B cell (primary cell): ENCODE measurements around the gene GCAT. TPM values are rescaled to one million over a fixed set of nuclear protein-coding genes. Genes with fewer than 3 reads are reported as not detected.
A peak's percentile ranks its signal among the peaks of the same experiment; 100 is the strongest.

Source experiments
- ATAC-seq: fragments of 200-7000 bp; cut with Tn5 transposase; one replicate; pipeline ENCODE4 v1.10.0; 2021; ENCODE audit warnings: low read depth, mild to moderate bottlenecking, moderate number of reproducible peaks, moderate library complexity
- CTCF ChIA-PET: fragments of 350-600 bp; sonication (Branson Sonifier 250); formaldehyde crosslinking; loops from one replicate; lab custom pipeline; 2021; ENCODE audit warnings: antibody characterized with exemption, inconsistent platforms; lab: Charles Lee
- POLR2A ChIA-PET: fragments of 350-600 bp; sonication (Branson Sonifier 250); formaldehyde crosslinking; loops from one replicate; lab custom pipeline; 2021; ENCODE audit warnings: antibody characterized with exemption; lab: Charles Lee
- DNase-seq: peaks from one replicate; pipeline ENCODE4 v3.0.0; 2013
- H2AFZ ChIP-seq: 2 replicates; pipeline ENCODE4 v1.6.1; 2012; ENCODE audit warnings: mild to moderate bottlenecking, low read depth, low read length; ENCODE audit not compliant: insufficient read depth, poor library complexity, severe bottlenecking
- H3K27ac ChIP-seq, 2 donors: 1 replicate in 1 of 2; 2 replicates in 1 of 2; pipeline ENCODE4 v1.5.1; 2012 to 2013; ENCODE audit warnings: low read length in 2 of 2, mild to moderate bottlenecking in 2 of 2, moderate library complexity in 1 of 2
- H3K27me3 ChIP-seq, 4 experiments: fragments of 200-600 bp in 1 of 4; sonication (generic) in 1 of 4; replicated peaks in 1 of 4; 1 replicate in 2 of 4; 2 replicates in 2 of 4; pipeline versions ENCODE4 v1.6.1 to v1.7.0; 2013 to 2016; ENCODE audit warnings: low read length in 3 of 4, mild to moderate bottlenecking in 2 of 4, mixed read lengths in 1 of 4, moderate library complexity in 1 of 4; ENCODE audit not compliant: insufficient read depth in 4 of 4, control insufficient read depth in 3 of 4; ENCODE audit errors: control extremely low read depth in 1 of 4
- H3K36me3 ChIP-seq, 2 experiments: replicated peaks in 1 of 2; 1 replicate in 1 of 2; 2 replicates in 1 of 2; pipeline versions ENCODE4 v1.6.1 to v1.7.1; 2013; ENCODE audit warnings: low read length in 1 of 2; ENCODE audit not compliant: insufficient read depth in 2 of 2, control insufficient read depth in 1 of 2; ENCODE audit errors: control extremely low read depth in 1 of 2, extremely low read depth in 1 of 2
- H3K4me1 ChIP-seq, 2 donors: fragments of 200-600 bp in 1 of 2; sonication (generic) in 1 of 2; 1 replicate in 1 of 2; 2 replicates in 1 of 2; pipeline versions ENCODE4 v1.5.1 to v1.6.1; 2013 to 2017; ENCODE audit warnings: low read length in 2 of 2; ENCODE audit not compliant: control insufficient read depth in 2 of 2, insufficient read depth in 2 of 2
- H3K4me2 ChIP-seq: replicated peaks from 2 replicates; pipeline ENCODE3; 2012; ENCODE audit warnings: mild to moderate bottlenecking, low read depth, low read length; ENCODE audit not compliant: poor library complexity, severe bottlenecking
- H3K4me3 ChIP-seq, 5 experiments: fragments of 200-600 bp in 1 of 5; sonication (generic) in 1 of 5; 1 replicate in 3 of 5; 2 replicates in 2 of 5; pipeline versions ENCODE4 v1.5.1 to v1.7.0; 2011 to 2016; ENCODE audit warnings: low read length in 4 of 5, mild to moderate bottlenecking in 4 of 5, low read depth in 2 of 5, control low read depth in 1 of 5, moderate library complexity in 1 of 5; ENCODE audit not compliant: insufficient read depth in 1 of 5; ENCODE audit errors: control extremely low read depth in 1 of 5, extremely low read depth in 1 of 5
- H3K79me2 ChIP-seq: fragments of 200-600 bp; sonication (generic); one replicate; pipeline ENCODE4 v1.6.0; 2016; ENCODE audit warnings: low read length; ENCODE audit not compliant: control insufficient read depth, insufficient read depth
- H3K9ac ChIP-seq: fragments of 200-600 bp; sonication (generic); 2 replicates; pipeline ENCODE4 v1.6.1; 2017; ENCODE audit warnings: mild to moderate bottlenecking, low read length, moderate library complexity
- H3K9me3 ChIP-seq, 3 donors: one replicate each; pipeline versions ENCODE4 v1.6.1 to v1.7.1; 2013; ENCODE audit warnings: low read length in 2 of 3; ENCODE audit not compliant: control insufficient read depth in 2 of 3, insufficient read depth in 1 of 3; ENCODE audit errors: control extremely low read depth in 1 of 3
- H4K20me1 ChIP-seq: 2 replicates; pipeline ENCODE4 v1.6.0; 2012; ENCODE audit warnings: mild to moderate bottlenecking, low read length; ENCODE audit not compliant: insufficient read depth, control insufficient read depth, poor library complexity, severe bottlenecking
- H3K27ac Mint-ChIP-seq: one replicate; pipeline ENCODE4 v1.8.0; 2021; ENCODE audit warnings: mixed read lengths
- H3K27me3 Mint-ChIP-seq: one replicate; pipeline ENCODE4 v1.8.0; 2021; ENCODE audit warnings: mixed read lengths
- H3K4me1 Mint-ChIP-seq: one replicate; pipeline ENCODE4 v1.8.0; 2021; ENCODE audit warnings: mixed read lengths
- H3K4me3 Mint-ChIP-seq: one replicate; pipeline ENCODE4 v1.8.0; 2021; ENCODE audit warnings: mixed read lengths
- H3K9me3 Mint-ChIP-seq: one replicate; pipeline ENCODE4 v1.8.0; 2022; ENCODE audit warnings: mixed read lengths; ENCODE audit not compliant: insufficient read depth
- CTCF ChIP-seq: fragments of 200-600 bp; IDR thresholded peaks from one replicate; pipeline ENCODE4 v1.8.0; 2022; ENCODE audit warnings: antibody characterized with exemption, mild to moderate bottlenecking
- EZH2 ChIP-seq: IDR thresholded peaks from 2 replicates; pipeline ENCODE4 v1.6.1; 2012; ENCODE audit warnings: borderline replicate concordance, low read depth, mild to moderate bottlenecking, moderate library complexity, low read length; ENCODE audit not compliant: insufficient read depth, poor library complexity, severe bottlenecking
- WGBS: methylation state at CpG from one replicate; pipeline ENCODE4 v1.1.5; 2013; ENCODE audit warnings: missing lambda C conversion rate; ENCODE audit not compliant: insufficient coverage; 5-methylcytosine and 5-hydroxymethylcytosine counted together
- intact Hi-C: fragments of 100-400 bp; cut with micrococcal nuclease; formaldehyde crosslinking; loops from one replicate; pipeline ENCODE4 v1.10.0; 2022
- polyA plus RNA-seq: library from polyadenylated mRNA; depleted of rRNA; stranded (reverse); fragments of >200 nt; gene quantifications from 2 replicates; pipeline ENCODE4 v1.2.3, GENCODE V29; 2012
- total RNA-seq, 2 donors: library from RNA; stranded (reverse); fragments of 120-200 nt in 1 of 2; gene quantifications; 1 replicate in 1 of 2; 2 replicates in 1 of 2; pipeline versions ENCODE4 v1.2.3 to v1.2.4, GENCODE V29; 2013 to 2022

Gene GCAT
- total and polyA plus RNA-seq, 2 donors (not counting 1 experiment from before 2014, with no cell fraction given) = 0.15 to 0.47 TPM

GRCh38 chr22:37824674-37825641, 17.2 kb downstream of the GCAT start:
- Mint-ChIP-seq H3K4me3 (peak overlapping the region; percentile 72), H3K27me3 (peaks cover 24% of the 10 kb centered on the region), H3K9me3 (no peaks in the 10 kb centered on the region), H3K4me1 (peaks cover 6% of the 10 kb centered on the region), H3K27ac (no peak overlapping the region)
- peak; percentile 45 for DNase-seq
- ChIA-PET CTCF (interaction anchor here (1.0 to 5.1 kb wide), 2 partner anchors 38 to 62 kb away, joined by 4 to 13 read pairs; no protein-coding TSS in a partner anchor), POLR2A (no interaction called here)
- no peak for TF ChIP-seq EZH2
- no peak for TF ChIP-seq CTCF
- Histone ChIP-seq H4K20me1 (no peaks in the 10 kb centered on the region), H3K79me2 (no peaks in the 10 kb centered on the region), H3K4me3 (peak overlapping the region in 1 of 5 experiments; percentile 15), H3K9ac (no peak overlapping the region), H3K27ac (no peak overlapping the region), H3K4me2 (peak overlapping the region; percentile 53), H3K9me3 (no peaks in the 10 kb centered on the region), H2AFZ (peak overlapping the region; percentile 22), H3K27me3 (peaks cover 0 to 22% (median 7%) of the 10 kb centered on the region in 4 experiments), H3K4me1 (peaks cover 0 to 2% of the 10 kb centered on the region in 2 donors), H3K36me3 (peaks cover 0 to under 1% of the 10 kb centered on the region in 2 experiments)
- WGBS = 15% methylated on average over 135 of the region's 135 CpGs
- no peak for ATAC-seq
- intact Hi-C loops = no loop called here

GRCh38 chr22:37827056-37827455, 19.3 kb downstream of the GCAT start:
- peaks cover 0 to 19% of the 10 kb centered on the region in 2 experiments for H3K36me3 ChIP-seq
- peaks cover 0 to 2% of the 10 kb centered on the region in 2 donors for H3K4me1 ChIP-seq
- no peak overlapping the region for H3K4me3 ChIP-seq
- no peak for TF ChIP-seq EZH2
- no peak for TF ChIP-seq CTCF
- no peak overlapping the region for H3K9ac ChIP-seq
- H3K4me2 ChIP-seq = no peak overlapping the region
- no peak overlapping the region for H3K27ac Mint-ChIP-seq
- H3K27me3 Mint-ChIP-seq = peaks cover 15% of the 10 kb centered on the region
- no peaks in the 10 kb centered on the region for H4K20me1 ChIP-seq
- WGBS = 99% methylated on average over 9 of the region's 9 CpGs
- no peaks in the 10 kb centered on the region for H3K9me3 ChIP-seq
- H3K27ac ChIP-seq = no peak overlapping the region
- ATAC-seq = no peak
- intact Hi-C loops = no loop called here
- no peaks in the 10 kb centered on the region for H3K9me3 Mint-ChIP-seq
- no peak overlapping the region for H3K4me3 Mint-ChIP-seq
- H2AFZ ChIP-seq = no peak overlapping the region
- no peaks in the 10 kb centered on the region for H3K79me2 ChIP-seq
- CTCF ChIA-PET = interaction anchor here (1.0 to 5.1 kb wide), 3 partner anchors 9 to 36 kb away, joined by 3 to 13 read pairs (median 6); no protein-coding TSS in a partner anchor
- peaks cover 0 to 15% (median 4%) of the 10 kb centered on the region in 4 experiments for H3K27me3 ChIP-seq
- POLR2A ChIA-PET = no interaction called here
- no peak for DNase-seq
- peaks cover 6% of the 10 kb centered on the region for H3K4me1 Mint-ChIP-seq
